GM18907 (cell line): Measurements from ENCODE around the gene GPR37L1.
"Not testable (repeated sequence)": the region's sequence is repeated elsewhere in the genome, so short reads cannot be mapped to it uniquely, and the experiment has no call there.

Experiments used
- ATAC-seq: cut with Tn5 transposase; IDR thresholded peaks from one replicate; pipeline ENCODE4 v1.9.1; 2021; ENCODE audit warnings: mild to moderate bottlenecking, moderate library complexity; ENCODE audit not compliant: unreplicated experiment

GPR37L1 gene

DNA sequence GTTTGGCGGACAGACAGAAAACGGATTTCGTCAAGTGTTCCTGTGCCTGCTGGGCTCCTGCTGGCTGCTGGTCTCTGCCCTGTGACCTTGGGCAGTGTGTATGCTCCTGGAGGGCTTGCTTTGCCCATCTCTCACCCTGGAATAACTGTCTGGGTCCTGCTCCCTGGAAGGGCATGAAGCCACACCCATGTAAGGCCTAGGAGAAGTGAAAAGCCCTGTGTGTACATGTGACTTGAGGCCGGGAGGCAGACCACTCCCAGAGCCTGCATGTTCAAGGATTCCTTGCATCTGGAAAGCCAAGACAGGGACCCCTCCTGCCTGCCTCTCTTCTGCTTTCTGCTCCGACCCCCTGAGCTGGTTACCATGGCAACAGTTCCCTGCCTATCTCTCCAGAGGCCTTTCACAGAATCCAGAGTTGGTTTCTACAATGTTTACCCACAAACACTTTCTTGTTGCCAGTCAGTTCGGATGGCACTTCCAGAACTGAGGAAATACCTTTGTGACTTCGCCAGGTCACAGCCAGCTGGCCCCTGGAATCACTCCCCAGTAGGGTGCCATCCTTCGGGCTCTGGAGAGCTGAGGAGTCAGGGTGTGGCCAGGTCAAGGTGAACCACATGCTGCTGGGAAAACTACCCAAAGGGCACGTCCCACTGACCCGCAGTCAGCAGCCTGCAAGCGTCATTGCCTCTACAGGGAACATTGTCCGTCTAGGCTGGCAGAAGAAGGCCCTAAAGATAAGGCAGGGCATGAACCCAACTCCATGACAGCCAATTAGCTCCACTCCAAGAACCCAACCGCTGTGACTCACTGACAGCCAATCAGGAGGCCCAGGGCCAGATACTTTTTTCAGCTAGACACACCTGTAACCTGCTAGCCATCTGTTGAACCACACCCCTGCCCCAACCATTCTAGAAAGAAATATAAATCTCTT, 14.7 kb upstream of the GPR37L1 start:
- no peak for ATAC-seq

DNA sequence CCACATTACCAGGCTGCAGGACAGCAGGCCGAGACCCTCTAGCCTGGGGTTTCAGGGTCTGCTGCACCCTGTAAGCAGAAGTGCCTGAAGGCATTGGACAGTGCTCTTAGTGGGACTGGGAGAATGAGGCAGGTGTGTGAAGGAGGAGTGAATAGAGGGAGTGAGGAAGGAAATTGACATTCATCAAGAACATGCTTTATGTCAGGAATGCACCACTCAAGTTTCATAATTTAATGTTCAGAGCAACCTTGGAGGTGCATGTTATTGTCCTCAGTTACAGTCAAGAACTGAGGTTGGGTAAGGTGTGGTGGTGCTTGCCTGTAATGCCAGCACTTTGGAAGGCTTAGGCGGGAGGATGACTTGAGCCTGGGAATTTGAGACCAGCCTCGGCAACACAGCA, 11.7 kb upstream of the GPR37L1 start:
- ATAC-seq: no peak

GRCh38 chr1:202111589-202111988, 11.1 kb upstream of the GPR37L1 start:
- ATAC-seq: not testable (repeated sequence)

- no peak for ATAC-seq
These were observed 9.6 kb upstream of the GPR37L1 start for GRCh38 chr1:202112859-202113689.

DNA sequence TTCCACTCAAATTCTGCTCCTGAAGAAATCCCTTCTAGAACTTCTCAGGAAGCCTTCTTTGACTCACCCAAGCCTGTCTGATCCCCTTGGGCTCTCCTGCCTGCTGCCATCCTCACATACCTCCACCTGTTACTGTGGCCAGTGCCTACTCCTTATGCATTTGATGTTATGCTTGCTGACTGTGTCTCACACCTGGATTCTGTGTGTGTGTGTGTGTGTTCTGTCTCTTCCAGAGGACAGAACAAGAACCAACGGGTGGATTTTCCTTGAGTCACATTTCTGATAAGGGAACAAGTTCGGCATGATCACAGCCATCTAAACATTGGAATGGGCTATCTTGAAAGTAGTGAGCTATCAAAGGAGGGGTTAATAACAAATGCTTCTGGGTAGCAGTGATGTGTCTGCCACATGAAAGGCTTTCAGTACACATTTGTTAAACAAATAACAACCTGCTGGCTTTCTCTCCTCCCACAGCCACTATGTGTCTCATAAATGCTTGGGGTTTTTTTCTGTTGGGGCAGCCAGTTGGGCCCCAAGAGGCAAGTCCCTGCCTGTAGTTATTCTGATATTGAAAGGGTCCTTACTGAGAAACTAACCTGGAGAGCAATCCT, 8.9 kb upstream of the GPR37L1 start:
- ATAC-seq: no peak

- no peak for ATAC-seq
These were observed 6.4 kb upstream of the GPR37L1 start for GRCh38 chr1:202116287-202116686.

DNA sequence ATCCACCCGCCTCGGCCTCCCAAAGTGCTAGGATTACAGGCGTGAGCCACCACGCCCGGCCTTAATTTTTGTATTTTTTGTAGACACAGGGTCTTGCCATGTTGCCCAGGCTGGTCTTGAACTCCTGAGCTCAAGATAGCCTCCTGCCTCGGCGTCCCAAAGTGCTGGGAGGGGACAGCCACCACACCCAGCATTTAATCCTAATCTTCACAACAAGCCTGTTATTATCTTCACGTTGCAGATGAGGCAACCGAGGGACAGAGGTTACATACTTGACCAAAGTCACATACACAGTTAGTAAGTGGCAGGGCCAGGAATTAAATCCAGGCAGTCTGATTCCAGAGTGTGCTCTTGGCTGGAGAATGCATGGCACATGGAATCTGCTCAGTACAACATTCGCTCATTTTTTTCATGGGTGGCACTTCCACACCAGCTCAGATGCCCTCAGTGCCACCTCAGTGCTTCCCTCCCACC, 4.8 kb upstream of the GPR37L1 start:
- no peak for ATAC-seq

DNA sequence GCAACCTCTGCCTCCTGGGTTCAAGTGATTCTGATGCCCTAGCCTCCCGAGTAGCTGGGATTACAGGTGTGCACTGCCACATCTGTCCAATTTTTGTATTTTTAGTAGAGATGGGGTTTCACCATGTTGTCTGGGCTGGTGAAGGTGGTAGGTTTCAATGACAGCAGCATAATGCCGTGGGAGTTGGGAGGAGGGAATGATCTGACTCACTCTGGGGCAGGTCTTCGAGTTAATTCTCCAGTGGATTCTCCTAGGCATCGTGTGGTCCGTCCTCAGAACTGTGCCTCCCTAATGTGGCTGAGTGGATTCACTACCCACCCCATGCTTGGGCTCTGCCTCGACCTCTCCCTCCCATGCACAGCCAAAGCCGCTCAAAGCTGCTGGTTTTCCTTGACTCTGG, 1.7 kb upstream of the GPR37L1 start:
- no peak for ATAC-seq

- ATAC-seq: no peak
These were observed 658 bp downstream of the GPR37L1 start for GRCh38 chr1:202123336-202123813.

GRCh38 chr1:202124142-202124541, 1.4 kb downstream of the GPR37L1 start:
- ATAC-seq: no peak

DNA sequence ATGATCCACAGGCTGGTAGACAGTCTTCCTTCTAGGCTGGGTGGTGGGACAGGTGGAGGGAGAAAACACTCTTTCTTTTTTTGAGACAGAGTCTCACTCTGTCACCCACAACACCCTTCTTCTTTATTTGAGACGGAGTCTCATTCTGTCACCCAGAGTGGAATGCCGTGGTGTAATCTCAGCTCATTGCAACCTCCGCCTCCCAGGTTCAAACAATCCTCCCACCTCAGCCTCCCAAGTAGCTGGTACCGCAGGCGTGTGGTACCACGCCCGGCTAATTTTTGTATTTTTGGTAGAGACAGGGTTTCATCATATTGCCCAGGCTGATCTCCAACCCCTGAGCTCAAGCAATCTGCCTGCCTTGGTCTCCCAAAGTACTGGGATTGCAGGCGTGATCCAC, 2.9 kb downstream of the GPR37L1 start:
- ATAC-seq: no peak

DNA sequence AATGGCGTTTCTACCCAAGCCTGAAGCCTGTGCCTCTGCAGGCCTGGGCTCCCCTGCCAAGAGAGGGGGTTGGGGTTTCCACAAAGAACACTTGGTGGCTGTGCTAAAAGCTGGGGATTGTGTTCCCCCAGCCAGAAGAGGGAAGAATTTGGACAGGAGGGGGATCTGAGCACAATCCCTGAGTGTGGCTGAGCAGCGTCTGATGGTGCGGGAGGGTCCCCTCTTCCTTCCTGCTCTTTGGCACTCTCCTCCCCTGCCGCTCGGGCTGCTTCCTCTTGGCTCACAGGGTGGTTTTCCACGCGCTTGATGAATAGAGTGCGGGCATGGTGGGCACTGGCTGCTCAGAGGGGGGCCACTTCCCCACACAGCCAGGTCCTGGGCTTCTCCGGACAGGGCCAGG, 3.7 kb downstream of the GPR37L1 start:
- no peak for ATAC-seq

GRCh38 chr1:202127061-202127460, 4.3 kb downstream of the GPR37L1 start:
- ATAC-seq: no peak

DNA sequence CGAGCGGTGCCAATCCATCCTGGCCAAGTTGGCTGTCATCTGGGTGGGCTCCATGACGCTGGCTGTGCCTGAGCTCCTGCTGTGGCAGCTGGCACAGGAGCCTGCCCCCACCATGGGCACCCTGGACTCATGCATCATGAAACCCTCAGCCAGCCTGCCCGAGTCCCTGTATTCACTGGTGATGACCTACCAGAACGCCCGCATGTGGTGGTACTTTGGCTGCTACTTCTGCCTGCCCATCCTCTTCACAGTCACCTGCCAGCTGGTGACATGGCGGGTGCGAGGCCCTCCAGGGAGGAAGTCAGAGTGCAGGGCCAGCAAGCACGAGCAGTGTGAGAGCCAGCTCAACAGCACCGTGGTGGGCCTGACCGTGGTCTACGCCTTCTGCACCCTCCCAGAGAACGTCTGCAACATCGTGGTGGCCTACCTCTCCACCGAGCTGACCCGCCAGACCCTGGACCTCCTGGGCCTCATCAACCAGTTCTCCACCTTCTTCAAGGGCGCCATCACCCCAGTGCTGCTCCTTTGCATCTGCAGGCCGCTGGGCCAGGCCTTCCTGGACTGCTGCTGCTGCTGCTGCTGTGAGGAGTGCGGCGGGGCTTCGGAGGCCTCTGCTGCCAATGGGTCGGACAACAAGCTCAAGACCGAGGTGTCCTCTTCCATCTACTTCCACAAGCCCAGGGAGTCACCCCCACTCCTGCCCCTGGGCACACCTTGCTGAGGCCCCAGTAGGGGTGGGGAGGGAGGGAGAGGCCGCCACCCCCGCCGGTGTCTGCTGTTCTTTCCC, 5.3 kb downstream of the GPR37L1 start:
- no peak for ATAC-seq

DNA sequence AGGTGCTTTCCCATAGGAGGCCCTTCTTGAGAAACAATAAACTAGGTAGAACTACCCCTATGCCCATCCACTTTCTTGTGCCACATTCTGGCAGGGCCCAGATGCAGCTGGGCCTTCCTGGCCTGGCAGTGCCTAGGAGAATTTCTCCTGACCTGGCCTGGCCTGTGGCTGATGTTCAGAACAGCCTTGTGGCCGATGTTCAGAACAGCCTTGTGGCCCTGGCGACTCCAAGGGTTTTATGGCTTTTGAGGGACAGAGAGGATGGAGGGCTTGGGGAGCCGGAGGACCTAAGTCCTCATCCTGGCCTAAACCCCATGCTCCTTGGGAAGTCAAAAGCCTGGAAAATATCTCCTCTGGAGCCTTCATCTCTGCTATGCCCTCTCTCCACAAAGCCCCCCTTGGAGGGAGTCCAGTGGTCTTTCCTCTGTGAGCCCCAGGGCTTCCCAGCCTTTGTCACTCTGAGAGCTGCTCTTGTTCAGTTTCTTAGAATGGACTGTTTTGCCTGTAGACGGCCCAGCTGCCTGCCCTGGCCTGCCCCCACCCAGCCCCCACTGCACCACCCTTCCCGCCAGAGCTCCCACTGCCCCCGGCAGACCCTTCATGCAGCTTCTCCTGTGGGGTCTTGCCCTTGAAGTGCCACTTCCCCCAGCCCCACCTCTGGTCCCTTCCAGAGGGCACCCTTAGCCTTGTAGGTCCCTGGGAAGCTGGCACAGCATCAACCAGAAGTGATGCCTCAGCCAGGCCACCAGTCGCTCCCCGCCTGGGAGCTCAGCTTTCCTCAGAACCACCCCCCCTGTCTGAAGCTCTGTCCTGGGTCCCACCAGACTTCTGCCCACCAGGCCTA, 7.0 kb downstream of the GPR37L1 start:
- ATAC-seq: no peak

GRCh38 chr1:202130297-202130721, 7.6 kb downstream of the GPR37L1 start:
- ATAC-seq: no peak

DNA sequence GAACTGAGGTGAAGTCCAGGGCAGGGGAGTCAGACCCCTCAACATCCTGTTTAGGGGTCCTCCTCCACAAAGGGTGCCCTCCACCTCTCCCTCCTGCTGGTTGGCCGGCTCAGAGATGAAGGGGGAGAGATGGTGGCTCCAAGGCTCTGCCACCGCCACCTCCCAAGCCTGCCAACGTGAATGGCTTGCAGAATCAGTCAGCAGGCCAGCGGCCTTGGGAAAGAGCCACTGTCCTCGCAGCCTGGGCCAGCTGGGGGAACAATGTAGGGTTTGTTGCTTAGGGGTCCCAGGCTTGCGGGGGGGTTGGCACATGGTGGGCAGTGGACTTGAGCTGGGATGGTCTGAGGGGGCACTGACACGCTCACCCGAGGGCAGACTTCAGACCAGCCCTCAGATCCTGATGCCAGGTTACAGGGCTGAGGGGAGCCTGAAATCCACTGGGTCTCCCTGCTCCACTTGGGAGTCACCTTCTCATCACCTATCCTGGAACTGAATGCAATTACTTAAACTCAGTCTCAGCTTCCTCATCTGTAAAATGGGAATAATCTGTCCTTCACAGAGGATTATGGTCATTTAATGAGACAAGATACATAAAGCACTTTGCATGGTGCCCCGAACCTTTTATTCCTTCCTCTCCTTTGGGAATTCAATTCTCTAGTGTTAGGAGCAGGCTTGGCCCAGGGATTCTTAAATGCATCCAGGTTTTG, 8.3 kb downstream of the GPR37L1 start:
- no peak for ATAC-seq

GRCh38 chr1:202131956-202132821, 9.5 kb downstream of the GPR37L1 start:
- no peak for ATAC-seq
